ENCODE measurements around the gene LBR.
A peak's percentile ranks its signal among the peaks of the same experiment; 100 is the strongest.

The LBR gene

GRCh38 chr1:225408249-225408648 lies 19.6 kb downstream of the LBR start:
- no peak overlapping the region for H3K4me2 ChIP-seq (ENCODE audit: low read depth, low read length, poor library complexity, severe bottlenecking)
- no peak overlapping the region for H2AFZ ChIP-seq (ENCODE audit: low read length)
- no peak overlapping the region for H3K9ac ChIP-seq (ENCODE audit: low read depth, low read length, poor library complexity, severe bottlenecking)
- peaks cover 95% of the 10 kb centered on the region for H3K36me3 ChIP-seq (ENCODE audit: insufficient read depth, low read length)
- no peaks in the 10 kb centered on the region for H3F3A ChIP-seq (ENCODE audit: low read depth)
- H3K27me3 ChIP-seq (ENCODE audit: insufficient read depth, low read length, poor library complexity, severe bottlenecking) = no peaks in the 10 kb centered on the region
- H3K9me2 ChIP-seq (replicated peaks; ENCODE audit: low read depth, low read length) = no peaks in the 10 kb centered on the region
- H4K20me1 ChIP-seq (ENCODE audit: insufficient read depth, low read length, poor library complexity, severe bottlenecking) = peaks cover 10% of the 10 kb centered on the region
- no peaks in the 10 kb centered on the region for H3K9me3 ChIP-seq (ENCODE audit: insufficient read depth, low read depth, low read length)
- no peak overlapping the region for H3K4me3 ChIP-seq (ENCODE audit: low read length, poor library complexity, severe bottlenecking)
- no peaks in the 10 kb centered on the region for H3K4me1 ChIP-seq (ENCODE audit: insufficient read depth, low read length, poor library complexity, severe bottlenecking)
- H3K79me2 ChIP-seq (ENCODE audit: insufficient read depth, low read length) = peaks cover 49% of the 10 kb centered on the region
- no peak for TF ChIP-seq EZH2phosphoT487 (IDR thresholded peaks at IDR 0.05; ENCODE audit: borderline replicate concordance)
- no peak for TF ChIP-seq CTCF (conservative IDR thresholded peaks at IDR 0.05; ENCODE audit: low read length)

GRCh38 chr1:225407755-225408154 lies 20.1 kb downstream of the LBR start:
- no peaks in the 10 kb centered on the region for H3K9me2 ChIP-seq (replicated peaks; ENCODE audit: low read depth, low read length)
- no peak overlapping the region for H3K4me2 ChIP-seq (ENCODE audit: low read depth, low read length, poor library complexity, severe bottlenecking)
- H3K79me2 ChIP-seq (ENCODE audit: insufficient read depth, low read length) = peaks cover 44% of the 10 kb centered on the region
- peaks cover 8% of the 10 kb centered on the region for H4K20me1 ChIP-seq (ENCODE audit: insufficient read depth, low read length, poor library complexity, severe bottlenecking)
- H3K9me3 ChIP-seq (ENCODE audit: insufficient read depth, low read depth, low read length) = no peaks in the 10 kb centered on the region
- no peaks in the 10 kb centered on the region for H3F3A ChIP-seq (ENCODE audit: low read depth)
- H3K4me1 ChIP-seq (ENCODE audit: insufficient read depth, low read length, poor library complexity, severe bottlenecking) = no peaks in the 10 kb centered on the region
- no peak overlapping the region for H3K9ac ChIP-seq (ENCODE audit: low read depth, low read length, poor library complexity, severe bottlenecking)
- H3K36me3 ChIP-seq (ENCODE audit: insufficient read depth, low read length) = peaks cover 95% of the 10 kb centered on the region
- H2AFZ ChIP-seq (ENCODE audit: low read length) = no peak overlapping the region
- TF ChIP-seq EZH2phosphoT487 (IDR thresholded peaks at IDR 0.05; ENCODE audit: borderline replicate concordance) (no peak), CTCF (conservative IDR thresholded peaks at IDR 0.05; ENCODE audit: low read length) (no peak)
- no peak overlapping the region for H3K4me3 ChIP-seq (ENCODE audit: low read length, poor library complexity, severe bottlenecking)
- H3K27me3 ChIP-seq (ENCODE audit: insufficient read depth, low read length, poor library complexity, severe bottlenecking) = no peaks in the 10 kb centered on the region

GRCh38 chr1:225406976-225407725 lies 20.7 kb downstream of the LBR start:
- no peaks in the 10 kb centered on the region for H3K4me1 ChIP-seq (ENCODE audit: insufficient read depth, low read length, poor library complexity, severe bottlenecking)
- H3K9me3 ChIP-seq (ENCODE audit: insufficient read depth, low read depth, low read length) = no peaks in the 10 kb centered on the region
- peaks cover 95% of the 10 kb centered on the region for H3K36me3 ChIP-seq (ENCODE audit: insufficient read depth, low read length)
- no peaks in the 10 kb centered on the region for H3K27me3 ChIP-seq (ENCODE audit: insufficient read depth, low read length, poor library complexity, severe bottlenecking)
- H3F3A ChIP-seq (ENCODE audit: low read depth) = no peaks in the 10 kb centered on the region
- peaks cover 8% of the 10 kb centered on the region for H4K20me1 ChIP-seq (ENCODE audit: insufficient read depth, low read length, poor library complexity, severe bottlenecking)
- H3K4me2 ChIP-seq (ENCODE audit: low read depth, low read length, poor library complexity, severe bottlenecking) = no peak overlapping the region
- H2AFZ ChIP-seq (ENCODE audit: low read length) = no peak overlapping the region
- peaks cover 41% of the 10 kb centered on the region; the same call in 1 of the 2 replicates for H3K79me2 ChIP-seq (ENCODE audit: insufficient read depth, low read length)
- no peaks in the 10 kb centered on the region for H3K9me2 ChIP-seq (replicated peaks; ENCODE audit: low read depth, low read length)
- no peak overlapping the region for H3K9ac ChIP-seq (ENCODE audit: low read depth, low read length, poor library complexity, severe bottlenecking)
- TF ChIP-seq CTCF (conservative IDR thresholded peaks at IDR 0.05; ENCODE audit: low read length) = 0 out of 2 replicates have a peak, but pooled peaks have one; percentile 11
- no peak for TF ChIP-seq EZH2phosphoT487 (IDR thresholded peaks at IDR 0.05; ENCODE audit: borderline replicate concordance)
- no peak overlapping the region for H3K4me3 ChIP-seq (ENCODE audit: low read length, poor library complexity, severe bottlenecking)
